Esophagus squamous epithelium (tissue), 4 donors: Measurements from ENCODE around the gene HEBP2.

ENCODE experiments used
- POLR2A ChIP-seq, 4 donors: fragments of 450-650 bp; IDR thresholded peaks; one replicate each; pipeline ENCODE4 v1.6.1; 2017; ENCODE audit warnings: antibody characterized with exemption in 4 of 4, mild to moderate bottlenecking in 4 of 4, moderate library complexity in 3 of 4
- TF ChIP-seq, protein P1 (sequence below), 6 experiments: fragments of 450-650 bp in 4 of 6; fragments of 200-600 bp in 2 of 6; sonication (generic) in 2 of 6; IDR thresholded peaks; one replicate each; pipeline ENCODE4 v1.5.1; 2016 to 2019; ENCODE audit warnings: antibody characterized with exemption in 6 of 6, mild to moderate bottlenecking in 4 of 6, moderate library complexity in 4 of 6

DNA sequence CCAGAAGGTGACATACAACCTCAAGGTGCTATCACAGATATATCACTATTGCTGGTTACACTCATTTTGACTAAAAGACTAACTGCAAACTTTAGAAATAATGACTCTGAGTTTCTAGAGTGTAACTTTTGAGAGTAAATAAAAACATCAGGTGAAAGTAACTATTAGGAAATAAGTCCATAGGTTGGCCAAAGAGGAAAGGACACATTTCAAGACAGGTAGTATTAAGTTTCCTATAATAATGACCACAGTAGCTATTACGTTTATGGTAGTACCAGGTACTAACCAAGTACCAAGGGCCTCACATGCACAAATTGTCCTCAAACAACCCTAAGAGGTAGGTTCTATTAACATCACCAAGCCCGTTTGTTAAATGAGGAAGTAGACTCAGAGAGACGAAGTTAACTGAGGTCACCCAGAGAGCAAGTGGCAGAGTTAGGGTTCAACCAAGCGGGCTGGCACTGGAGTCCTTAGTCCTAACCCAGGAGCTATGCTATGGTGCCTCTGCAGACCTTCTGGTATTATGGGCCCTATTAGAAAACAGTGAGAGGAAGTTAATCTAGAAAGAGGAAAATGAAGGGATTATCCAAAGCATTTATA is 36.8 kb downstream of the HEBP2 start:
- TF ChIP-seq, protein P1, sequence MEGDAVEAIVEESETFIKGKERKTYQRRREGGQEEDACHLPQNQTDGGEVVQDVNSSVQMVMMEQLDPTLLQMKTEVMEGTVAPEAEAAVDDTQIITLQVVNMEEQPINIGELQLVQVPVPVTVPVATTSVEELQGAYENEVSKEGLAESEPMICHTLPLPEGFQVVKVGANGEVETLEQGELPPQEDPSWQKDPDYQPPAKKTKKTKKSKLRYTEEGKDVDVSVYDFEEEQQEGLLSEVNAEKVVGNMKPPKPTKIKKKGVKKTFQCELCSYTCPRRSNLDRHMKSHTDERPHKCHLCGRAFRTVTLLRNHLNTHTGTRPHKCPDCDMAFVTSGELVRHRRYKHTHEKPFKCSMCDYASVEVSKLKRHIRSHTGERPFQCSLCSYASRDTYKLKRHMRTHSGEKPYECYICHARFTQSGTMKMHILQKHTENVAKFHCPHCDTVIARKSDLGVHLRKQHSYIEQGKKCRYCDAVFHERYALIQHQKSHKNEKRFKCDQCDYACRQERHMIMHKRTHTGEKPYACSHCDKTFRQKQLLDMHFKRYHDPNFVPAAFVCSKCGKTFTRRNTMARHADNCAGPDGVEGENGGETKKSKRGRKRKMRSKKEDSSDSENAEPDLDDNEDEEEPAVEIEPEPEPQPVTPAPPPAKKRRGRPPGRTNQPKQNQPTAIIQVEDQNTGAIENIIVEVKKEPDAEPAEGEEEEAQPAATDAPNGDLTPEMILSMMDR (IDR thresholded peaks at IDR 0.05) = no peak
- TF ChIP-seq POLR2A (IDR thresholded peaks at IDR 0.05) = no peak
